Neural cell (in vitro differentiated cells): Measurements from ENCODE around the gene RABIF. TPM values are rescaled to one million over a fixed set of nuclear protein-coding genes. Genes with fewer than 3 reads are reported as not detected.

Experiments
- H2AFZ ChIP-seq: fragments of 200-600, 300-800 bp; sonication (generic), shearing (Covaris generic); 2 replicates; pipeline ENCODE4 v1.6.0; 2014; ENCODE audit warnings: low read depth, mild to moderate bottlenecking, antibody characterized with exemption, low read length, moderate library complexity
- H3F3A ChIP-seq: fragments of 200-600 bp; shearing (Covaris generic); 2 replicates; pipeline ENCODE4 v1.6.1; 2016; ENCODE audit warnings: mild to moderate bottlenecking, moderate library complexity, mixed read lengths, antibody characterized with exemption, low read length; ENCODE audit not compliant: insufficient read depth, poor library complexity, severe bottlenecking
- H3K27ac ChIP-seq: fragments of 200-600, 300-800 bp; sonication (generic), shearing (Covaris generic); 2 replicates; pipeline ENCODE4 v1.5.1; 2014; ENCODE audit warnings: mild to moderate bottlenecking, low read length, moderate library complexity
- H3K27me3 ChIP-seq: fragments of 300-800, 200-600 bp; sonication (generic), shearing (Covaris generic); 2 replicates; pipeline ENCODE4 v1.6.0; 2014; ENCODE audit warnings: mild to moderate bottlenecking, low read depth, low read length, moderate library complexity; ENCODE audit not compliant: insufficient read depth
- H3K36me3 ChIP-seq: fragments of 300-800, 200-600 bp; sonication (generic), shearing (Covaris generic); 2 replicates; pipeline ENCODE4 v1.5.1; 2014; ENCODE audit warnings: mild to moderate bottlenecking, antibody characterized with exemption, low read length, moderate library complexity; ENCODE audit not compliant: insufficient read depth
- H3K4me2 ChIP-seq: fragments of 300-800, 200-600 bp; sonication (generic), shearing (Covaris generic); 2 replicates; pipeline ENCODE4 v1.6.0; 2014; ENCODE audit warnings: mild to moderate bottlenecking, low read length
- H3K4me3 ChIP-seq: fragments of 300-800, 200-600 bp; sonication (generic), shearing (Covaris generic); 2 replicates; pipeline ENCODE4 v1.5.1; 2014; ENCODE audit warnings: mild to moderate bottlenecking, low read length, moderate library complexity
- H3K79me2 ChIP-seq: fragments of 200-600 bp; shearing (Covaris generic); replicated peaks from 2 replicates; pipeline ENCODE4 v1.6.0; 2014; ENCODE audit warnings: mild to moderate bottlenecking, low read length, moderate library complexity; ENCODE audit not compliant: insufficient read depth
- H3K9ac ChIP-seq: fragments of 300-800, 200-600 bp; sonication (generic), shearing (Covaris generic); 2 replicates; pipeline ENCODE4 v1.6.1; 2016; ENCODE audit warnings: mild to moderate bottlenecking, low read length, mixed read lengths
- H3K9me2 ChIP-seq: fragments of 200-600 bp; shearing (Covaris generic); 2 replicates; pipeline ENCODE4 v1.6.1; 2016; ENCODE audit warnings: mild to moderate bottlenecking, low read length, mixed read lengths; ENCODE audit not compliant: insufficient read depth
- H3K9me3 ChIP-seq: fragments of 200-600, 300-800 bp; sonication (generic), shearing (Covaris generic); 2 replicates; pipeline ENCODE4 v1.6.1; 2016; ENCODE audit warnings: mild to moderate bottlenecking, mixed run types, low read length, moderate library complexity, mixed read lengths
- H4K20me1 ChIP-seq: fragments of 200-600 bp; shearing (Covaris generic); 2 replicates; pipeline ENCODE4 v1.6.1; 2016; ENCODE audit warnings: mild to moderate bottlenecking, mixed run types; ENCODE audit not compliant: insufficient read depth
- EP300 ChIP-seq: fragments of 450-650 bp; conservative IDR thresholded peaks from 2 replicates; pipeline ENCODE4 v1.6.1; 2014; ENCODE audit warnings: antibody characterized with exemption, mild to moderate bottlenecking, moderate library complexity; ENCODE audit not compliant: poor library complexity, severe bottlenecking
- EZH2 ChIP-seq: fragments of 200-600, 300-800 bp; shearing (Covaris generic), sonication (generic); IDR thresholded peaks from 2 replicates; pipeline ENCODE4 v1.6.1; 2014; ENCODE audit warnings: antibody characterized with exemption, low read length, borderline replicate concordance, mild to moderate bottlenecking; ENCODE audit not compliant: insufficient read depth, poor library complexity, severe bottlenecking
- MXI1 ChIP-seq: fragments of 450-650 bp; conservative IDR thresholded peaks from 2 replicates; pipeline ENCODE4 v1.6.1; 2014; ENCODE audit warnings: antibody characterized with exemption, mild to moderate bottlenecking; ENCODE audit not compliant: poor library complexity, severe bottlenecking
- POLR2AphosphoS5 ChIP-seq: IDR thresholded peaks from 2 replicates; pipeline ENCODE4 v1.6.1; 2012
- RAD21 ChIP-seq: fragments of 450-650 bp; conservative IDR thresholded peaks from 2 replicates; pipeline ENCODE4 v1.6.1; 2014; ENCODE audit warnings: antibody characterized with exemption, mild to moderate bottlenecking, moderate library complexity
- SMC3 ChIP-seq: fragments of 450-650 bp; conservative IDR thresholded peaks from 2 replicates; pipeline ENCODE4 v1.6.1; 2014; ENCODE audit warnings: antibody characterized with exemption, mild to moderate bottlenecking, moderate library complexity; ENCODE audit not compliant: poor library complexity
- TAF1 ChIP-seq: IDR thresholded peaks from 2 replicates; pipeline ENCODE4 v1.6.1; 2012; ENCODE audit warnings: low read depth
- polyA plus RNA-seq: library from polyadenylated mRNA; depleted of rRNA; stranded (reverse); fragments of >200 nt; gene quantifications from 2 replicates; pipeline ENCODE4 v1.2.3, GENCODE V29; 2014
- TF ChIP-seq, protein P1 (sequence below): IDR thresholded peaks from 2 replicates; pipeline ENCODE4 v1.6.1; 2012; ENCODE audit warnings: borderline replicate concordance
- TF ChIP-seq, protein P2 (sequence below): fragments of 450-650 bp; IDR thresholded peaks from 2 replicates; pipeline ENCODE4 v1.5.1; 2014; ENCODE audit warnings: antibody characterized with exemption, mild to moderate bottlenecking, moderate library complexity; ENCODE audit not compliant: poor library complexity, severe bottlenecking

RABIF gene
- polyA plus RNA-seq, 1 donor from 2014 or later: 13.3 TPM

DNA sequence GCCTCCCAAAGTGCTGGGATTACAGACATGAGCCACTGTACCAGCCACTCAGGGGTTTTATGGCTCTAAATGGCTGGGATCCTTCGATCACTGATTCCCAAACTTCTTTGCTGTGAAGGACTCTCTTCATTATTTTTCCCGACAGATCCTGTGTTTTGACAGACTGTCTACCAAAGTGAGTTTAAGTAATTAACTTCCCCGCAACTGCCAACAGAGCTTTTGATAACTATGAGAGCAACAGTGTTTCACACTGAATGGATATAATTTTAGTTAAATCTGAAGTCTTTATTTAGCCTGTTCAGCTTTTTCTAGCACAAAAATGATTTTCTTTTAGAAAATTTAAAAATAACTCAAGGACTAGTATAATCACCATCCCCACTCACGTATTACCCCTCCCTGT lies 12.6 kb upstream of the RABIF start:
- no peaks in the 10 kb centered on the region for H3K9me2 ChIP-seq
- H3K4me2 ChIP-seq: no peak overlapping the region
- no peaks in the 10 kb centered on the region for H3K9me3 ChIP-seq
- H3K9ac ChIP-seq: no peak overlapping the region
- H2AFZ ChIP-seq: no peak overlapping the region
- H4K20me1 ChIP-seq: no peaks in the 10 kb centered on the region
- TF ChIP-seq EZH2 (no peak), POLR2AphosphoS5 (no peak), EP300 (no peak), TAF1 (no peak), SMC3 (no peak), RAD21 (no peak)
- no peaks in the 10 kb centered on the region for H3K27me3 ChIP-seq
- H3K79me2 ChIP-seq: no peaks in the 10 kb centered on the region
- no peak overlapping the region for H3K27ac ChIP-seq
- H3K36me3 ChIP-seq: no peaks in the 10 kb centered on the region
- no peak overlapping the region for H3K4me3 ChIP-seq
- H3F3A ChIP-seq: no peaks in the 10 kb centered on the region

DNA sequence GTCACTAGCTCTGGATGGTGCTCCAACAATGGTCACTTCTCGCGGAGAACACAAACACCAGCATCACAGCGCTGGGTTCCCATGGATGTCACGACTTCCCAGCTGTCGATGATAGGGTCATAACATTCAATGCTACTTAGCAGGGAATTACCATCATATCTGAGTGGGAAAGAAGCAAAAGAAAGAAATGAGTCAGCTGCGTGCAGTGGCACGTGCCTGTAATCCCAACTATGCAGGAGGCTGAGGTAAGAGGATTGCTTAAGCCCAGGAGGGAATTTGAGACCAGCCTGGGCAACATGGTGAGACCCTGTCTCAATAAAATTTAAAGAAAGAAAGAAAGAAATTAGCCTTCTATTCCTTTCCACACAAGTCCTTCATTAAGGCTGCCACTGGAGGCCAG lies 3.6 kb upstream of the RABIF start:
- H3K9me3 ChIP-seq: no peaks in the 10 kb centered on the region
- no peak overlapping the region for H3K9ac ChIP-seq
- H3F3A ChIP-seq: no peaks in the 10 kb centered on the region
- H3K9me2 ChIP-seq: no peaks in the 10 kb centered on the region
- H3K79me2 ChIP-seq: peaks cover 7% of the 10 kb centered on the region
- H3K4me3 ChIP-seq: no peak overlapping the region
- H3K36me3 ChIP-seq: peaks cover 6% of the 10 kb centered on the region
- H3K27me3 ChIP-seq: no peaks in the 10 kb centered on the region
- no peak for TF ChIP-seq POLR2AphosphoS5
- TF ChIP-seq, protein P1, sequence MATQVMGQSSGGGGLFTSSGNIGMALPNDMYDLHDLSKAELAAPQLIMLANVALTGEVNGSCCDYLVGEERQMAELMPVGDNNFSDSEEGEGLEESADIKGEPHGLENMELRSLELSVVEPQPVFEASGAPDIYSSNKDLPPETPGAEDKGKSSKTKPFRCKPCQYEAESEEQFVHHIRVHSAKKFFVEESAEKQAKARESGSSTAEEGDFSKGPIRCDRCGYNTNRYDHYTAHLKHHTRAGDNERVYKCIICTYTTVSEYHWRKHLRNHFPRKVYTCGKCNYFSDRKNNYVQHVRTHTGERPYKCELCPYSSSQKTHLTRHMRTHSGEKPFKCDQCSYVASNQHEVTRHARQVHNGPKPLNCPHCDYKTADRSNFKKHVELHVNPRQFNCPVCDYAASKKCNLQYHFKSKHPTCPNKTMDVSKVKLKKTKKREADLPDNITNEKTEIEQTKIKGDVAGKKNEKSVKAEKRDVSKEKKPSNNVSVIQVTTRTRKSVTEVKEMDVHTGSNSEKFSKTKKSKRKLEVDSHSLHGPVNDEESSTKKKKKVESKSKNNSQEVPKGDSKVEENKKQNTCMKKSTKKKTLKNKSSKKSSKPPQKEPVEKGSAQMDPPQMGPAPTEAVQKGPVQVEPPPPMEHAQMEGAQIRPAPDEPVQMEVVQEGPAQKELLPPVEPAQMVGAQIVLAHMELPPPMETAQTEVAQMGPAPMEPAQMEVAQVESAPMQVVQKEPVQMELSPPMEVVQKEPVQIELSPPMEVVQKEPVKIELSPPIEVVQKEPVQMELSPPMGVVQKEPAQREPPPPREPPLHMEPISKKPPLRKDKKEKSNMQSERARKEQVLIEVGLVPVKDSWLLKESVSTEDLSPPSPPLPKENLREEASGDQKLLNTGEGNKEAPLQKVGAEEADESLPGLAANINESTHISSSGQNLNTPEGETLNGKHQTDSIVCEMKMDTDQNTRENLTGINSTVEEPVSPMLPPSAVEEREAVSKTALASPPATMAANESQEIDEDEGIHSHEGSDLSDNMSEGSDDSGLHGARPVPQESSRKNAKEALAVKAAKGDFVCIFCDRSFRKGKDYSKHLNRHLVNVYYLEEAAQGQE: no peak
- no peaks in the 10 kb centered on the region for H4K20me1 ChIP-seq
- no peak overlapping the region for H3K27ac ChIP-seq
- H3K4me2 ChIP-seq: no peak overlapping the region
- no peak overlapping the region for H2AFZ ChIP-seq

DNA sequence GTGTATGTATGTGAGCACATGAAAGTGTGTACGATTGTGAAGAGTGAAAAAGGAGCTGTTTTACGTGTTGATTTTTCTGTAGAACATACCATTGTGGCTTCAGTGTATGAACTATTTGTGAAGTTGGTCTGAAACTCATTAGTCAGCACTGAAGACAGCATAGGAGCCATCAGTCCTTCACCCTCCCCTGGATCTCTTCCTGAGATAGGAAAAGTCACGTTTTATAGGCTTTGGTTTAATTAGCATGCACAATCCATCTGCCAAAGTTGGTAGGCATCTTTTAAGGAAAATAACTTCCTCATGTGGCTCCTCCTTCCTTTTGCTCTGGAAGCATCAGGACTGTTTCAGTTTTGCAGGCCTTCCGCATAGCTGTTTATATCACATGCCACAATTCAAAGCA lies 1.4 kb upstream of the RABIF start:
- Histone ChIP-seq H3F3A (no peaks in the 10 kb centered on the region), H3K79me2 (peaks cover 16% of the 10 kb centered on the region), H3K27me3 (no peaks in the 10 kb centered on the region), H3K27ac (no peak overlapping the region), H3K9me3 (no peaks in the 10 kb centered on the region), H3K9me2 (no peaks in the 10 kb centered on the region), H3K4me2 (no peak overlapping the region), H3K9ac (no peak overlapping the region), H3K36me3 (peaks cover 6% of the 10 kb centered on the region), H3K4me3 (no peak overlapping the region), H4K20me1 (no peaks in the 10 kb centered on the region), H2AFZ (no peak overlapping the region)
- TF ChIP-seq MXI1 (no peak), EP300 (no peak), POLR2AphosphoS5 (no peak), SMC3 (no peak), EZH2 (no peak), RAD21 (no peak), TAF1 (no peak)
- TF ChIP-seq, protein P2, sequence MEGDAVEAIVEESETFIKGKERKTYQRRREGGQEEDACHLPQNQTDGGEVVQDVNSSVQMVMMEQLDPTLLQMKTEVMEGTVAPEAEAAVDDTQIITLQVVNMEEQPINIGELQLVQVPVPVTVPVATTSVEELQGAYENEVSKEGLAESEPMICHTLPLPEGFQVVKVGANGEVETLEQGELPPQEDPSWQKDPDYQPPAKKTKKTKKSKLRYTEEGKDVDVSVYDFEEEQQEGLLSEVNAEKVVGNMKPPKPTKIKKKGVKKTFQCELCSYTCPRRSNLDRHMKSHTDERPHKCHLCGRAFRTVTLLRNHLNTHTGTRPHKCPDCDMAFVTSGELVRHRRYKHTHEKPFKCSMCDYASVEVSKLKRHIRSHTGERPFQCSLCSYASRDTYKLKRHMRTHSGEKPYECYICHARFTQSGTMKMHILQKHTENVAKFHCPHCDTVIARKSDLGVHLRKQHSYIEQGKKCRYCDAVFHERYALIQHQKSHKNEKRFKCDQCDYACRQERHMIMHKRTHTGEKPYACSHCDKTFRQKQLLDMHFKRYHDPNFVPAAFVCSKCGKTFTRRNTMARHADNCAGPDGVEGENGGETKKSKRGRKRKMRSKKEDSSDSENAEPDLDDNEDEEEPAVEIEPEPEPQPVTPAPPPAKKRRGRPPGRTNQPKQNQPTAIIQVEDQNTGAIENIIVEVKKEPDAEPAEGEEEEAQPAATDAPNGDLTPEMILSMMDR: no peak
- TF ChIP-seq, protein P1: no peak
